PFSK-1 (cell line): Measurements from ENCODE around the gene VPS37D.

Experiments used
- POLR2AphosphoS5 ChIP-seq: IDR thresholded peaks from 2 replicates; pipeline ENCODE4 v1.6.1; 2012; ENCODE audit warnings: low read depth, mild to moderate bottlenecking, control low read depth, low read length, moderate library complexity
- TAF1 ChIP-seq: IDR thresholded peaks from 2 replicates; pipeline ENCODE4 v1.6.1; 2012; ENCODE audit warnings: low read length, control low read depth, borderline replicate concordance; ENCODE audit not compliant: insufficient read depth
- TF ChIP-seq, protein P1 (sequence below), 2 experiments: IDR thresholded peaks; 2 replicates each; pipeline versions ENCODE4 v1.6.1 to v1.8.0; 2011 to 2012; ENCODE audit warnings: low read depth in 2 of 2, low read length in 2 of 2, control low read depth in 1 of 2, inconsistent platforms in 1 of 2, mild to moderate bottlenecking in 1 of 2, moderate library complexity in 1 of 2; ENCODE audit not compliant: insufficient read depth in 1 of 2

GRCh38 chr7:73642834-73643233 lies 24.8 kb upstream of the VPS37D start:
- TF ChIP-seq POLR2AphosphoS5 (no peak), TAF1 (no peak)
- TF ChIP-seq, protein P1, sequence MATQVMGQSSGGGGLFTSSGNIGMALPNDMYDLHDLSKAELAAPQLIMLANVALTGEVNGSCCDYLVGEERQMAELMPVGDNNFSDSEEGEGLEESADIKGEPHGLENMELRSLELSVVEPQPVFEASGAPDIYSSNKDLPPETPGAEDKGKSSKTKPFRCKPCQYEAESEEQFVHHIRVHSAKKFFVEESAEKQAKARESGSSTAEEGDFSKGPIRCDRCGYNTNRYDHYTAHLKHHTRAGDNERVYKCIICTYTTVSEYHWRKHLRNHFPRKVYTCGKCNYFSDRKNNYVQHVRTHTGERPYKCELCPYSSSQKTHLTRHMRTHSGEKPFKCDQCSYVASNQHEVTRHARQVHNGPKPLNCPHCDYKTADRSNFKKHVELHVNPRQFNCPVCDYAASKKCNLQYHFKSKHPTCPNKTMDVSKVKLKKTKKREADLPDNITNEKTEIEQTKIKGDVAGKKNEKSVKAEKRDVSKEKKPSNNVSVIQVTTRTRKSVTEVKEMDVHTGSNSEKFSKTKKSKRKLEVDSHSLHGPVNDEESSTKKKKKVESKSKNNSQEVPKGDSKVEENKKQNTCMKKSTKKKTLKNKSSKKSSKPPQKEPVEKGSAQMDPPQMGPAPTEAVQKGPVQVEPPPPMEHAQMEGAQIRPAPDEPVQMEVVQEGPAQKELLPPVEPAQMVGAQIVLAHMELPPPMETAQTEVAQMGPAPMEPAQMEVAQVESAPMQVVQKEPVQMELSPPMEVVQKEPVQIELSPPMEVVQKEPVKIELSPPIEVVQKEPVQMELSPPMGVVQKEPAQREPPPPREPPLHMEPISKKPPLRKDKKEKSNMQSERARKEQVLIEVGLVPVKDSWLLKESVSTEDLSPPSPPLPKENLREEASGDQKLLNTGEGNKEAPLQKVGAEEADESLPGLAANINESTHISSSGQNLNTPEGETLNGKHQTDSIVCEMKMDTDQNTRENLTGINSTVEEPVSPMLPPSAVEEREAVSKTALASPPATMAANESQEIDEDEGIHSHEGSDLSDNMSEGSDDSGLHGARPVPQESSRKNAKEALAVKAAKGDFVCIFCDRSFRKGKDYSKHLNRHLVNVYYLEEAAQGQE (IDR thresholded peaks at IDR 0.05; ENCODE audit: insufficient read depth in 1 of 2, low read depth in 2 of 2, low read length in 2 of 2): no peak
